Measurements from ENCODE around the gene SYNRG.

SYNRG gene

GRCh38 chr17:37489197-37490001 is 119.8 kb downstream of the SYNRG start, which contains the start of gene DUSP14:
TSS of gene DUSP14 (plus strand) at chr17:37489891. CDS start at chr17:37512273, 22,382 bp downstream.
- peak within 1 kb of the TSS; percentile 67 for H3K4me3 ChIP-seq (ENCODE audit: extremely low read depth, insufficient read depth, low read length, poor library complexity, severe bottlenecking)
- H3K36me3 ChIP-seq (ENCODE audit: control insufficient read depth, insufficient read depth, low read length): no peaks in the 10 kb centered on the region
- no peaks in the 10 kb centered on the region for H3K9me3 ChIP-seq (ENCODE audit: control insufficient read depth, low read length)
- peak within 1 kb of the TSS; percentile 98 for H3K27ac ChIP-seq (ENCODE audit: low read depth, low read length, severe bottlenecking)
- H3K4me1 ChIP-seq (ENCODE audit: control insufficient read depth, insufficient read depth, low read length, poor library complexity, severe bottlenecking): peaks cover 9% of the 10 kb centered on the region
- 0% methylated on average over 31 to 34 of the region's 100 CpGs for WGBS, 2 experiments (ENCODE audit: insufficient coverage in 2 of 2)

- Histone ChIP-seq H3K4me3 (ENCODE audit: extremely low read depth, insufficient read depth, low read length, poor library complexity, severe bottlenecking) (peak overlapping the region; percentile 67), H3K4me1 (ENCODE audit: control insufficient read depth, insufficient read depth, low read length, poor library complexity, severe bottlenecking) (peaks cover 11% of the 10 kb centered on the region), H3K36me3 (ENCODE audit: control insufficient read depth, insufficient read depth, low read length) (no peaks in the 10 kb centered on the region), H3K9me3 (ENCODE audit: control insufficient read depth, low read length) (no peaks in the 10 kb centered on the region), H3K27ac (ENCODE audit: low read depth, low read length, severe bottlenecking) (peak overlapping the region; percentile 85)
- 0 to 10% methylated on average over 13 to 17 of the region's 25 CpGs for WGBS, 2 experiments (ENCODE audit: insufficient coverage in 2 of 2)
Observed at GRCh38 chr17:37488607-37489196, 120.5 kb downstream of the SYNRG start.

GRCh38 chr17:37488009-37488604 is 121.1 kb downstream of the SYNRG start:
- peak overlapping the region; percentile 67 for H3K4me3 ChIP-seq (ENCODE audit: extremely low read depth, insufficient read depth, low read length, poor library complexity, severe bottlenecking)
- 55 to 59% methylated on average over 6 to 7 of the region's 7 CpGs for WGBS, 2 experiments (ENCODE audit: insufficient coverage in 2 of 2)
- H3K36me3 ChIP-seq (ENCODE audit: control insufficient read depth, insufficient read depth, low read length): no peaks in the 10 kb centered on the region
- no peaks in the 10 kb centered on the region for H3K9me3 ChIP-seq (ENCODE audit: control insufficient read depth, low read length)
- H3K4me1 ChIP-seq (ENCODE audit: control insufficient read depth, insufficient read depth, low read length, poor library complexity, severe bottlenecking): peaks cover 16% of the 10 kb centered on the region
- H3K27ac ChIP-seq (ENCODE audit: low read depth, low read length, severe bottlenecking): peak overlapping the region; percentile 85

GRCh38 chr17:37485938-37486570 is 123.2 kb downstream of the SYNRG start:
- H3K9me3 ChIP-seq (ENCODE audit: control insufficient read depth, low read length): no peaks in the 10 kb centered on the region
- no peak overlapping the region for H3K27ac ChIP-seq (ENCODE audit: low read depth, low read length, severe bottlenecking)
- peaks cover 24% of the 10 kb centered on the region for H3K4me1 ChIP-seq (ENCODE audit: control insufficient read depth, insufficient read depth, low read length, poor library complexity, severe bottlenecking)
- no peak overlapping the region for H3K4me3 ChIP-seq (ENCODE audit: extremely low read depth, insufficient read depth, low read length, poor library complexity, severe bottlenecking)
- no CpG with 5 or more reads among the region's 1 CpG for WGBS, 2 experiments (ENCODE audit: insufficient coverage in 2 of 2)
- H3K36me3 ChIP-seq (ENCODE audit: control insufficient read depth, insufficient read depth, low read length): peaks cover under 1% of the 10 kb centered on the region

GRCh38 chr17:37483311-37484039 is 125.7 kb downstream of the SYNRG start:
- no peaks in the 10 kb centered on the region for H3K9me3 ChIP-seq (ENCODE audit: control insufficient read depth, low read length)
- peaks cover 22% of the 10 kb centered on the region for H3K36me3 ChIP-seq (ENCODE audit: control insufficient read depth, insufficient read depth, low read length)
- WGBS, 2 experiments (ENCODE audit: insufficient coverage in 2 of 2): 69 to 98% methylated on average over 4 to 5 of the region's 5 CpGs
- peaks cover 22% of the 10 kb centered on the region for H3K4me1 ChIP-seq (ENCODE audit: control insufficient read depth, insufficient read depth, low read length, poor library complexity, severe bottlenecking)
- peak overlapping the region; percentile 60 for H3K27ac ChIP-seq (ENCODE audit: low read depth, low read length, severe bottlenecking)
- H3K4me3 ChIP-seq (ENCODE audit: extremely low read depth, insufficient read depth, low read length, poor library complexity, severe bottlenecking): no peak overlapping the region

- 97 to 100% methylated on average over 5 to 7 of the region's 9 CpGs for WGBS, 2 experiments (ENCODE audit: insufficient coverage in 2 of 2)
Observed at GRCh38 chr17:37481001-37481665, 128.1 kb downstream of the SYNRG start.

GRCh38 chr17:37480427-37480826 is 128.8 kb downstream of the SYNRG start:
- Histone ChIP-seq H3K27ac (ENCODE audit: low read depth, low read length, severe bottlenecking) (no peak overlapping the region), H3K4me1 (ENCODE audit: control insufficient read depth, insufficient read depth, low read length, poor library complexity, severe bottlenecking) (peaks cover 27% of the 10 kb centered on the region), H3K4me3 (ENCODE audit: extremely low read depth, insufficient read depth, low read length, poor library complexity, severe bottlenecking) (no peak overlapping the region), H3K36me3 (ENCODE audit: control insufficient read depth, insufficient read depth, low read length) (peaks cover 51% of the 10 kb centered on the region), H3K9me3 (ENCODE audit: control insufficient read depth, low read length) (no peaks in the 10 kb centered on the region)
- WGBS, 2 experiments (ENCODE audit: insufficient coverage in 2 of 2): 86 to 100% methylated on average over 1 of the region's 2 CpGs

More at GRCh38 chr17:37481001-37481665, 128.1 kb downstream of the SYNRG start:
- no peak overlapping the region for H3K27ac ChIP-seq (ENCODE audit: low read depth, low read length, severe bottlenecking)
- H3K36me3 ChIP-seq (ENCODE audit: control insufficient read depth, insufficient read depth, low read length): peaks cover 44% of the 10 kb centered on the region
- H3K9me3 ChIP-seq (ENCODE audit: control insufficient read depth, low read length): no peaks in the 10 kb centered on the region
- no peak overlapping the region for H3K4me3 ChIP-seq (ENCODE audit: extremely low read depth, insufficient read depth, low read length, poor library complexity, severe bottlenecking)
- peaks cover 23% of the 10 kb centered on the region for H3K4me1 ChIP-seq (ENCODE audit: control insufficient read depth, insufficient read depth, low read length, poor library complexity, severe bottlenecking)

- Histone ChIP-seq H3K27ac (ENCODE audit: low read depth, low read length, severe bottlenecking) (no peak overlapping the region), H3K4me3 (ENCODE audit: extremely low read depth, insufficient read depth, low read length, poor library complexity, severe bottlenecking) (no peak overlapping the region), H3K9me3 (ENCODE audit: control insufficient read depth, low read length) (no peaks in the 10 kb centered on the region), H3K4me1 (ENCODE audit: control insufficient read depth, insufficient read depth, low read length, poor library complexity, severe bottlenecking) (peaks cover 27% of the 10 kb centered on the region), H3K36me3 (ENCODE audit: control insufficient read depth, insufficient read depth, low read length) (peaks cover 60% of the 10 kb centered on the region)
- WGBS, 2 experiments (ENCODE audit: insufficient coverage in 2 of 2): 93 to 100% methylated on average over 1 of the region's 1 CpG
Observed at GRCh38 chr17:37479025-37479424, 130.2 kb downstream of the SYNRG start.

- no peak overlapping the region for H3K4me3 ChIP-seq (ENCODE audit: extremely low read depth, insufficient read depth, low read length, poor library complexity, severe bottlenecking)
- peaks cover 20% of the 10 kb centered on the region for H3K4me1 ChIP-seq (ENCODE audit: control insufficient read depth, insufficient read depth, low read length, poor library complexity, severe bottlenecking)
- no peak overlapping the region for H3K27ac ChIP-seq (ENCODE audit: low read depth, low read length, severe bottlenecking)
- no peaks in the 10 kb centered on the region for H3K9me3 ChIP-seq (ENCODE audit: control insufficient read depth, low read length)
- H3K36me3 ChIP-seq (ENCODE audit: control insufficient read depth, insufficient read depth, low read length): peaks cover 69% of the 10 kb centered on the region
- 95 to 100% methylated on average over 2 of the region's 2 CpGs for WGBS, 2 experiments (ENCODE audit: insufficient coverage in 2 of 2)
Observed at GRCh38 chr17:37478187-37478586, 131.0 kb downstream of the SYNRG start.
